Muscle layer of duodenum (tissue), 2 donors: ENCODE measurements around the gene IGFN1.

Experiments used
- H3K27ac ChIP-seq: one replicate; pipeline ENCODE4 v1.7.0; 2013; ENCODE audit warnings: mild to moderate bottlenecking, low read length
- H3K27me3 ChIP-seq: one replicate; pipeline ENCODE4 v1.7.0; 2013; ENCODE audit warnings: low read depth, mild to moderate bottlenecking, control low read depth, low read length
- H3K36me3 ChIP-seq, 2 donors: one replicate each; pipeline ENCODE4 v1.7.0; 2013; ENCODE audit warnings: low read length in 2 of 2, control low read depth in 1 of 2, mild to moderate bottlenecking in 1 of 2; ENCODE audit not compliant: insufficient read depth in 2 of 2, control insufficient read depth in 1 of 2
- H3K4me1 ChIP-seq, 2 donors: one replicate each; pipeline ENCODE4 v1.7.0; 2013; ENCODE audit warnings: low read length in 2 of 2, mild to moderate bottlenecking in 2 of 2, control low read depth in 1 of 2, moderate library complexity in 1 of 2; ENCODE audit not compliant: insufficient read depth in 2 of 2, control insufficient read depth in 1 of 2
- H3K4me3 ChIP-seq, 2 donors: one replicate each; pipeline ENCODE4 v1.7.0; 2013; ENCODE audit warnings: low read length in 2 of 2, low read depth in 1 of 2, mild to moderate bottlenecking in 1 of 2
- H3K9me3 ChIP-seq, 2 donors: one replicate each; pipeline ENCODE4 v1.7.0; 2013; ENCODE audit warnings: low read length in 2 of 2, control low read depth in 1 of 2, mild to moderate bottlenecking in 1 of 2; ENCODE audit not compliant: control insufficient read depth in 1 of 2
- donor health status: healthy.

Gene IGFN1

GRCh38 chr1:201190005-201190404 lies 619 bp upstream of the IGFN1 start:
- Histone ChIP-seq H3K4me3 (no peak overlapping the region), H3K27ac (no peak overlapping the region)

GRCh38 chr1:201191653-201192260 lies 1.1 kb downstream of the IGFN1 start:
- no peak overlapping the region for H3K4me3 ChIP-seq
- no peaks in the 10 kb centered on the region for H3K9me3 ChIP-seq
- no peaks in the 10 kb centered on the region for H3K4me1 ChIP-seq
- H3K27ac ChIP-seq: no peak overlapping the region
- no peaks in the 10 kb centered on the region for H3K36me3 ChIP-seq
- no peaks in the 10 kb centered on the region for H3K27me3 ChIP-seq

More at GRCh38 chr1:201190005-201190404, 619 bp upstream of the IGFN1 start:
- Histone ChIP-seq H3K4me1 (no peaks in the 10 kb centered on the region), H3K27me3 (no peaks in the 10 kb centered on the region), H3K36me3 (no peaks in the 10 kb centered on the region), H3K9me3 (no peaks in the 10 kb centered on the region)

DNA sequence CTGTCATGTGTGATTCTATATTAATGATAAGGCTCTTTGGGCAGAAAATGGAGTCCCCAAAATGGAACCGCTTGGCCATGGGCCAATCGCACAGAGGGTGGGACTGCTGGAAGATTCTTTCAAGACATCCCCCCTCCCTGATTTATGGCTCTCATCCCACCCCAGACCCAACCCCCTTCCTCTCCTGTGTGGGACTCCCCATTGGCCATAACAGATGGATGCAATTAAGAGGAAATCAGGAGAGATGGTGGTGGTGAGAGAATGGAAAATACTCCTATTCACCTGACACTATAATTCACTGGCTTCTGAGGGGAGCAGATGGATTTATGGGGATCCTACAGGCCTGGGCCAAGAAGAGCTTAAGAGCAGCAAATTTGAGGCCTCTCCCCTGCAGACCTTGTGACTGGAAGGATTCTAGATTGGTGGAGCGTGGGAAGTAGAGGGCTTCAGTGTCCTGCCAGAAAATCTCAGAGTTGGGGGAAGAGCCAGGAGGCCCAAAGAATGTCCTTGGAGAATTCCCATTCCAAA lies 1.7 kb downstream of the IGFN1 start:
- H3K9me3 ChIP-seq: no peaks in the 10 kb centered on the region
- no peaks in the 10 kb centered on the region for H3K4me1 ChIP-seq
- H3K36me3 ChIP-seq: no peaks in the 10 kb centered on the region
- no peak overlapping the region for H3K27ac ChIP-seq
- no peak overlapping the region for H3K4me3 ChIP-seq
- no peaks in the 10 kb centered on the region for H3K27me3 ChIP-seq

DNA sequence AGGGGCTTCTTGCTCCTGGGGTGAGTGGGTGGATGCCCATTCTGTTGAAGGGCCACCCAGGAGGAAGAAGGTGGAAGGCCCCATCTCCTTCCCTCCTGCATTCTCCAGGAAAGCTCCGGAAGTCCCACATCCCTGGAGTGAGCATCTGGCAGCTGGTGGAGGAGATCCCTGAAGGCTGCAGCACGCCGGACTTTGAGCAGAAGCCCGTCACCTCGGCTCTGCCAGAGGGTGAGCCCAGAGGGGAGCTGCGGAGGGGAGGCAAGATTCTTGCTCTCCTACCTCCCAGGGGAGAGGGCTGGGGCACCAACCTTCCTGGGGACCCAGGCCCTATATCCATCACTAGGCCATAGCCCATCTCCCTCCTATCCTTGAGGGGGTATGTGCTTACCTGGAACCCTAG lies 3.4 kb downstream of the IGFN1 start:
- H3K36me3 ChIP-seq: no peaks in the 10 kb centered on the region
- no peaks in the 10 kb centered on the region for H3K4me1 ChIP-seq

GRCh38 chr1:201198598-201198997 lies 8.0 kb downstream of the IGFN1 start:
- Histone ChIP-seq H3K9me3 (no peaks in the 10 kb centered on the region), H3K27me3 (no peaks in the 10 kb centered on the region), H3K4me1 (no peaks in the 10 kb centered on the region), H3K4me3 (no peak overlapping the region), H3K36me3 (no peaks in the 10 kb centered on the region), H3K27ac (no peak overlapping the region)

More for the DNA sequence above, 3.4 kb downstream of the IGFN1 start:
- Histone ChIP-seq H3K4me3 (no peak overlapping the region), H3K9me3 (no peaks in the 10 kb centered on the region), H3K27ac (no peak overlapping the region), H3K27me3 (no peaks in the 10 kb centered on the region)

DNA sequence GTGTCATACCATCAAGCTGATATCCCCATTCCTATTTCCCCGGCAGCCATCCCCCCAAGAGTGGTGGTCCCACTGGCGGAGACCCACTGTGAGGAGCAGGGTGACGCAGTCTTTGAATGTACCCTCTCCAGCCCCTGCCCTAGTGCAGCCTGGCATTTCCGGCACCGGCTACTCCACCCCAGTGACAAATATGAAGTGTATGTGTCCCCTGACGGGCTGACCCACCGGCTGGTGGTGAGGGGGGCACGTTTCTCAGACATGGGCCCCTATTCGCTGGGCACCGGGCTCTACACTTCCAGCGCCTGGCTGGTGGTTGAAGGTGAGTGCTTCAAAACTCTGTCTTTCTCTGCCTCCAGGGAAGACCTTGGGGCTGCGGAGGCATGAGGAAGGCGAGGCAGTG lies 14.4 kb downstream of the IGFN1 start:
- Histone ChIP-seq H3K27ac (no peak overlapping the region), H3K4me3 (no peak overlapping the region), H3K4me1 (no peaks in the 10 kb centered on the region), H3K9me3 (no peaks in the 10 kb centered on the region), H3K27me3 (no peaks in the 10 kb centered on the region), H3K36me3 (no peaks in the 10 kb centered on the region)

- no peaks in the 10 kb centered on the region for H3K27me3 ChIP-seq
Measured at GRCh38 chr1:201206176-201206575, 15.6 kb downstream of the IGFN1 start.

DNA sequence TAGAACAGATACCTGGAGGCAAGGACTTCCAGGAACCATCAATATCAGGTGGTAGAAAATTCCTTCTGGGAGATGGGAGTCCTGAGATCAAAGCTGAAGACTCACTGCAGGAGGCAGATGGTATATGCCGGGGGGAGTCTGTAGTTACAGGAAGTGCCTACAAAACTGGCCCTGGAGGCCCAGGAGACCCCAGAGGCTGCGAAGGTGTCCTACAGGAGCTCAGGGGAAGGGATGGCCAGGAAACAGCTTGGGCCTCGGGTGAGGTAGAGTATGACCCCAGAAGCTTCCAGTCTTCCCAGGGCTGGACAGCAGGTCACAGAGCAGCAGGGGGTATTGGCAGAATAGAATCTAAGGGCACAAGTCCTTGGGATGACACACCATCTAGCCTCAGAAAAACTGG lies 16.4 kb downstream of the IGFN1 start:
- H3K9me3 ChIP-seq: no peaks in the 10 kb centered on the region
- no peaks in the 10 kb centered on the region for H3K4me1 ChIP-seq
- H3K4me3 ChIP-seq: no peak overlapping the region
- H3K27me3 ChIP-seq: no peaks in the 10 kb centered on the region
- no peak overlapping the region for H3K27ac ChIP-seq
- no peaks in the 10 kb centered on the region for H3K36me3 ChIP-seq

More at GRCh38 chr1:201206176-201206575, 15.6 kb downstream of the IGFN1 start:
- Histone ChIP-seq H3K9me3 (no peaks in the 10 kb centered on the region), H3K4me3 (no peak overlapping the region), H3K36me3 (no peaks in the 10 kb centered on the region), H3K27ac (no peak overlapping the region), H3K4me1 (no peaks in the 10 kb centered on the region)

DNA sequence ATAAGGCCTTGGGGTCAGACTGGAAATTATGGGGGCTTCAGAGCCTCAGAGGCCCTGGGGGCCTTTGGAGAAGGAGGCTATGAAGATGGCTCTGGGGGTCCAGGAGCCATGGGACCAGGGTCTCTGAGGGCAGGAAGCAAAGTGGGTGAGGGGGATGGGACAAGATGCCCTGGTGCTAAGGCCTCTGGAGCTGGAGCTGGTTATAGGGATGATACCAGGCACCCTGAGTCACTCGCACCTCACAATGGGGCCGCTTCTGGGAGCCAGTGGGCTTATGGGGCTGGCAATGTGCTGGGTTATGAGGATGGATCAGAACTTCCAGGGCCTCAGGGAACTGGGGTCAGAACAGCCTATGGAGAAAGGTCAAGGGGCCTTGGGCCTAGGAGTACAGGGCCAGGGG lies 17.6 kb downstream of the IGFN1 start:
- Histone ChIP-seq H3K27me3 (no peaks in the 10 kb centered on the region), H3K4me1 (no peaks in the 10 kb centered on the region), H3K4me3 (no peak overlapping the region), H3K9me3 (no peaks in the 10 kb centered on the region), H3K36me3 (no peaks in the 10 kb centered on the region), H3K27ac (no peak overlapping the region)

DNA sequence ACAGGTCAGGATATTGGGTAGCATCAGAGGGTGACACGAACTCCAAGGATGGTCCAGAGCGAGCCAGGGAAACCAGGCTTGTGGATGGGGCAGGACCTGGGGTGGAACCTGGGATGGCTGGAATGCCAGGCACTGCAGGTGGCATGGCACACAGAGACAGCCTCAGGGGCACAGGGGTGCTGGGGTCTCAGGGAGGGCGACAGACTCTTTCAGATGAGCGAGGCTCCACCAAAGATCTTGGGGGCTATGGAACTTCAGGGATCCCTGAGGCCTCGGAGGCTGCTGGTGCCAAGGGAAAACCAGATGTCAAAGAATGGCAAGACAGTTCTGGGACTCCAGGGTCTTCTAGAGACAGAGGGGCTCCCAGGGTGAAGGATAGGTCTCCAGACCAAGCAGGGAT lies 21.4 kb downstream of the IGFN1 start:
- no peaks in the 10 kb centered on the region for H3K36me3 ChIP-seq
- H3K4me3 ChIP-seq: no peak overlapping the region
- no peaks in the 10 kb centered on the region for H3K9me3 ChIP-seq
- H3K4me1 ChIP-seq: no peaks in the 10 kb centered on the region
- no peaks in the 10 kb centered on the region for H3K27me3 ChIP-seq
- no peak overlapping the region for H3K27ac ChIP-seq

- H3K27ac ChIP-seq: no peak overlapping the region
- no peak overlapping the region for H3K4me3 ChIP-seq
- H3K4me1 ChIP-seq: no peaks in the 10 kb centered on the region
- no peaks in the 10 kb centered on the region for H3K27me3 ChIP-seq
- no peaks in the 10 kb centered on the region for H3K36me3 ChIP-seq
- no peaks in the 10 kb centered on the region for H3K9me3 ChIP-seq
Measured at GRCh38 chr1:201212461-201213055, 21.9 kb downstream of the IGFN1 start.
